ENCODE measurements around the gene TMEM132C. TPM values are rescaled to one million over a fixed set of nuclear protein-coding genes. Genes with fewer than 3 reads are reported as not detected.

The TMEM132C gene
- total RNA-seq, 2 donors from 2014 or later, result 0.26 to 0.33 TPM

DNA sequence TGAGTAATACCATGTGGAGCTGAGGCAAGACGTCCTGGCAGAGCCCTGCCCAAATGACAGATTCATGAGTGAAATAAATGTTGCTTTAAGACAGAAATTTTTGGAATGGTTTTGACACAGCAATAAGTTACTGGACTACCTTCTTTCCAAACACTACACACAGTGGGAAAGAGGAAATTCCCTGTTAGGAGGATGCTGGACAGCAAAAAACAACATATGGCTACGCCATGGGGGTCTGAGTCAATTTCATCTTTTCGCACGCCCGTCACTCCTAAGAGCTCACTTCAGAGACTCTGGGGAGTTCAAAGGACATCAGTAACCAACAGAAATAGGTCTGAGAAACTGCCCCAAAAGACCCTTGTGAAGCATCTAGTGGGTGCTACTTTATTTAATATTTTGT is 55.4 kb downstream of the TMEM132C start:
- H3K4me3 Mint-ChIP-seq, result no peak overlapping the region
- no peaks in the 10 kb centered on the region for H3K36me3 Mint-ChIP-seq (ENCODE audit: low read depth)
- H3K9me3 ChIP-seq (ENCODE audit: control insufficient read depth, low read length), result peaks cover 8% of the 10 kb centered on the region
- H3K4me1 ChIP-seq (ENCODE audit: control insufficient read depth, insufficient read depth, low read length), result peaks cover 6% of the 10 kb centered on the region
- no peaks in the 10 kb centered on the region for H3K27me3 ChIP-seq (ENCODE audit: control insufficient read depth, insufficient read depth, low read length, poor library complexity, severe bottlenecking)
- H3K36me3 ChIP-seq (ENCODE audit: control insufficient read depth, insufficient read depth, low read length), result no peaks in the 10 kb centered on the region
- H3K27ac Mint-ChIP-seq, result no peak overlapping the region
- H3K9ac ChIP-seq (ENCODE audit: extremely low read depth, low read length, poor library complexity, severe bottlenecking), result no peak overlapping the region
- H3K4me1 Mint-ChIP-seq, result peaks cover 30% of the 10 kb centered on the region
- H3K4me3 ChIP-seq (ENCODE audit: low read length), result no peak overlapping the region
- peaks cover 7% of the 10 kb centered on the region for H3K27me3 Mint-ChIP-seq (ENCODE audit: insufficient read depth)
- DNase-seq, result no peak
- TF ChIP-seq, protein P1, sequence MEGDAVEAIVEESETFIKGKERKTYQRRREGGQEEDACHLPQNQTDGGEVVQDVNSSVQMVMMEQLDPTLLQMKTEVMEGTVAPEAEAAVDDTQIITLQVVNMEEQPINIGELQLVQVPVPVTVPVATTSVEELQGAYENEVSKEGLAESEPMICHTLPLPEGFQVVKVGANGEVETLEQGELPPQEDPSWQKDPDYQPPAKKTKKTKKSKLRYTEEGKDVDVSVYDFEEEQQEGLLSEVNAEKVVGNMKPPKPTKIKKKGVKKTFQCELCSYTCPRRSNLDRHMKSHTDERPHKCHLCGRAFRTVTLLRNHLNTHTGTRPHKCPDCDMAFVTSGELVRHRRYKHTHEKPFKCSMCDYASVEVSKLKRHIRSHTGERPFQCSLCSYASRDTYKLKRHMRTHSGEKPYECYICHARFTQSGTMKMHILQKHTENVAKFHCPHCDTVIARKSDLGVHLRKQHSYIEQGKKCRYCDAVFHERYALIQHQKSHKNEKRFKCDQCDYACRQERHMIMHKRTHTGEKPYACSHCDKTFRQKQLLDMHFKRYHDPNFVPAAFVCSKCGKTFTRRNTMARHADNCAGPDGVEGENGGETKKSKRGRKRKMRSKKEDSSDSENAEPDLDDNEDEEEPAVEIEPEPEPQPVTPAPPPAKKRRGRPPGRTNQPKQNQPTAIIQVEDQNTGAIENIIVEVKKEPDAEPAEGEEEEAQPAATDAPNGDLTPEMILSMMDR (conservative IDR thresholded peaks at IDR 0.05), result no peak
- H3K9me3 Mint-ChIP-seq, result peaks cover 11% of the 10 kb centered on the region
- WGBS, 2 experiments (ENCODE audit: insufficient coverage in 1 of 2, insufficient read length in 1 of 2), result 91 to 96% methylated on average over 5 of the region's 5 CpGs
- no peak overlapping the region for H3K27ac ChIP-seq (ENCODE audit: low read depth, low read length)

DNA sequence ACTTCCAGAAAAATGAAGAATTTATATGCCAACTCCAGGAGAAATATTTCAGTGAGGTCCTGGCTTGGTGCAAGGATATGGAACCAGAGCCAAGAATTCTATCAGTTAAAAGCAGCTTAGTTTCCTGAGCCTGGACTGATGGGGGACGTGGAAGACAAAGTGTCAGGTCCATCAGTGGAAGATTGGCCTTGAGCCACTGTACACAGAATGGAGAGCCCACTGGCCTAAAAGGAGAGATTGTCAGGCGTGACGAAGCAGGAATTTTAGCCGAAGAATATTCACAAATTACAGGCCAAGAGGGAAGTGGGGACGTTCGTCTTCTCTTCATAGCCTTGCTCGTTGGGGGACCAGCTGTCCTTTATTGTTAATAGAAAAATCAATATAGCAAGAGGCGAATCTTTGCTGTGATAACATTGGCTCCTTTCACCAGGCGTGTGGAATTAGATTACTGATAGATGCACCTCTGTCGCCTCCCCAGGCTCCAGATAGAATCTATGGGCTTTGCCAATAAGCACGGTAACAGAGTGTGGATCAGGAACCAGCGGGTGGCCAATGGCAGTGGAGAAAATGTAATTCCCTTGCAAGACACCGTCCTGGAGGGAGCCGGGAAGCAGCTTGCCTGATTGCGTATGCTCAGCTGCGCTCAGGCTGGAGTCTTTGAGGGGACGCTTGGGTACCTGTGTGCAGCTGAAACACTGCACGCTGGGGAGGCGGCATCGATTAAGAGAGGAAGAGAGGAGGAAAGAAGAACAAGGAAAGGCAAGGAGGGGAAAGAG is 56.4 kb downstream of the TMEM132C start:
- no peaks in the 10 kb centered on the region for H3K36me3 ChIP-seq (ENCODE audit: control insufficient read depth, insufficient read depth, low read length)
- DNase-seq, result peak; percentile 79
- WGBS, 2 experiments (ENCODE audit: insufficient coverage in 1 of 2, insufficient read length in 1 of 2), result 70 to 78% methylated on average over 17 to 20 of the region's 20 CpGs
- Mint-ChIP-seq H3K27me3 (ENCODE audit: insufficient read depth) (peaks cover 7% of the 10 kb centered on the region), H3K9me3 (peaks cover 11% of the 10 kb centered on the region), H3K4me1 (peaks cover 26% of the 10 kb centered on the region), H3K27ac (no peak overlapping the region), H3K4me3 (no peak overlapping the region), H3K36me3 (ENCODE audit: low read depth) (no peaks in the 10 kb centered on the region)
- TF ChIP-seq, protein P1 (conservative IDR thresholded peaks at IDR 0.05), result no peak
- H3K4me3 ChIP-seq (ENCODE audit: low read length), result no peak overlapping the region
- H3K4me1 ChIP-seq (ENCODE audit: control insufficient read depth, insufficient read depth, low read length), result peaks cover 6% of the 10 kb centered on the region
- no peak overlapping the region for H3K9ac ChIP-seq (ENCODE audit: extremely low read depth, low read length, poor library complexity, severe bottlenecking)
- H3K9me3 ChIP-seq (ENCODE audit: control insufficient read depth, low read length), result peaks cover 8% of the 10 kb centered on the region
- H3K27ac ChIP-seq (ENCODE audit: low read depth, low read length), result peak overlapping the region; percentile 50
- no peaks in the 10 kb centered on the region for H3K27me3 ChIP-seq (ENCODE audit: control insufficient read depth, insufficient read depth, low read length, poor library complexity, severe bottlenecking)

DNA sequence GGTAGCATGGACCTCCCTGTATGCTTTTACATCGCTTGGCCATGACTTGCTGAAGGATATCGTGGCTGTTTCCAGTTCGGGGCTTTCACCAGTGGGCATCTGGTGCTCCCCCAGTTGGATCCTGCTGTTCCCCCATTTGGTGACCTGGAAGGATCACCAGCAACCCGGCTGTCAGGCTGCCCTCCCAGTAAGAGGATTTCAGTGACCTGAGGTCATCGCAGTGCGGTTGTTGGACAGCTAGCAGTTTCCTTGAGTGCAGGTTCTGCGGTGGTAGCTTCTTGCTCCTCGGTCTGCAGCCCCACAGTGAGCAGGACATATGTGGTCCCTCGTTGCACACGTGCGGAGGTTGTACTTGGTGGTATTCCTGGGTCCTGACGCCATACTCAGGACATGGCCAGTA is 58.7 kb downstream of the TMEM132C start:
- Histone ChIP-seq H3K27me3 (ENCODE audit: control insufficient read depth, insufficient read depth, low read length, poor library complexity, severe bottlenecking) (no peaks in the 10 kb centered on the region), H3K36me3 (ENCODE audit: control insufficient read depth, insufficient read depth, low read length) (no peaks in the 10 kb centered on the region), H3K9me3 (ENCODE audit: control insufficient read depth, low read length) (peaks cover 8% of the 10 kb centered on the region), H3K4me3 (ENCODE audit: low read length) (no peak overlapping the region), H3K27ac (ENCODE audit: low read depth, low read length) (no peak overlapping the region), H3K9ac (ENCODE audit: extremely low read depth, low read length, poor library complexity, severe bottlenecking) (no peak overlapping the region), H3K4me1 (ENCODE audit: control insufficient read depth, insufficient read depth, low read length) (peaks cover 4% of the 10 kb centered on the region)
- Mint-ChIP-seq H3K4me3 (no peak overlapping the region), H3K27ac (no peak overlapping the region), H3K4me1 (peaks cover 19% of the 10 kb centered on the region), H3K27me3 (ENCODE audit: insufficient read depth) (peaks cover 7% of the 10 kb centered on the region), H3K9me3 (peaks cover 11% of the 10 kb centered on the region), H3K36me3 (ENCODE audit: low read depth) (no peaks in the 10 kb centered on the region)
- 92 to 93% methylated on average over 10 to 12 of the region's 12 CpGs for WGBS, 2 experiments (ENCODE audit: insufficient coverage in 1 of 2, insufficient read length in 1 of 2)
- DNase-seq, result no peak
- TF ChIP-seq, protein P1 (conservative IDR thresholded peaks at IDR 0.05), result no peak
